PFSK-1 (cell line): ENCODE measurements around the gene TTYH1.

ENCODE experiments used
- FOXP2 ChIP-seq: optimal IDR thresholded peaks from 2 replicates; pipeline ENCODE3; 2011; ENCODE audit warnings: borderline replicate concordance, control low read depth, inconsistent platforms; ENCODE audit not compliant: insufficient read depth; ENCODE audit errors: extremely low read length, extremely low read depth
- POLR2AphosphoS5 ChIP-seq: IDR thresholded peaks from 2 replicates; pipeline ENCODE4 v1.6.1; 2012; ENCODE audit warnings: low read depth, mild to moderate bottlenecking, control low read depth, low read length, moderate library complexity
- SIN3A ChIP-seq: IDR thresholded peaks from 2 replicates; pipeline ENCODE4 v1.6.1; 2012; ENCODE audit warnings: mild to moderate bottlenecking, low read length, moderate library complexity, borderline replicate concordance; ENCODE audit not compliant: insufficient read depth
- TAF1 ChIP-seq: IDR thresholded peaks from 2 replicates; pipeline ENCODE4 v1.6.1; 2012; ENCODE audit warnings: low read length, control low read depth, borderline replicate concordance; ENCODE audit not compliant: insufficient read depth
- TF ChIP-seq, protein P1 (sequence below), 2 experiments: IDR thresholded peaks; 2 replicates each; pipeline versions ENCODE4 v1.6.1 to v1.8.0; 2011 to 2012; ENCODE audit warnings: low read depth in 2 of 2, low read length in 2 of 2, control low read depth in 1 of 2, inconsistent platforms in 1 of 2, mild to moderate bottlenecking in 1 of 2, moderate library complexity in 1 of 2; ENCODE audit not compliant: insufficient read depth in 1 of 2

Gene TTYH1

DNA sequence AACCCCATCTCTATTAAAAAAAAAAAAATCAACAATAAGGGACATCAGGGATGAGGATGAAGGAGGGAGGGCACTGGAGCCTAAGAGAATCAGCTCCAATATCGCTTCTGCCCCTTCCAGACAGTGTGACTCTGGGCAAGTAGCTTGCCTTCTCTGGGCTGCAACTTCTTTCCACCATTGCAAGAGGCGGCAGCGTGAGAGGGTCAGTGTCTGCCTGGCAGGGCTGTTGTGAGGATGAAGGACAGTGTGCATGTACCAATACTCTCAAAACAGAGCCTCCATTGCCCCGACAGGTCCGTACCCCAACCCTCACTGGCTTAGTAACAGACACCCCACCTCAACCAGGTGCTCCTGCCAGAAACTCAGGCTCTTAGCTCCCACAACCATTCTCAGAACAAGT is 18.4 kb downstream of the TTYH1 start:
- TF ChIP-seq, protein P1, sequence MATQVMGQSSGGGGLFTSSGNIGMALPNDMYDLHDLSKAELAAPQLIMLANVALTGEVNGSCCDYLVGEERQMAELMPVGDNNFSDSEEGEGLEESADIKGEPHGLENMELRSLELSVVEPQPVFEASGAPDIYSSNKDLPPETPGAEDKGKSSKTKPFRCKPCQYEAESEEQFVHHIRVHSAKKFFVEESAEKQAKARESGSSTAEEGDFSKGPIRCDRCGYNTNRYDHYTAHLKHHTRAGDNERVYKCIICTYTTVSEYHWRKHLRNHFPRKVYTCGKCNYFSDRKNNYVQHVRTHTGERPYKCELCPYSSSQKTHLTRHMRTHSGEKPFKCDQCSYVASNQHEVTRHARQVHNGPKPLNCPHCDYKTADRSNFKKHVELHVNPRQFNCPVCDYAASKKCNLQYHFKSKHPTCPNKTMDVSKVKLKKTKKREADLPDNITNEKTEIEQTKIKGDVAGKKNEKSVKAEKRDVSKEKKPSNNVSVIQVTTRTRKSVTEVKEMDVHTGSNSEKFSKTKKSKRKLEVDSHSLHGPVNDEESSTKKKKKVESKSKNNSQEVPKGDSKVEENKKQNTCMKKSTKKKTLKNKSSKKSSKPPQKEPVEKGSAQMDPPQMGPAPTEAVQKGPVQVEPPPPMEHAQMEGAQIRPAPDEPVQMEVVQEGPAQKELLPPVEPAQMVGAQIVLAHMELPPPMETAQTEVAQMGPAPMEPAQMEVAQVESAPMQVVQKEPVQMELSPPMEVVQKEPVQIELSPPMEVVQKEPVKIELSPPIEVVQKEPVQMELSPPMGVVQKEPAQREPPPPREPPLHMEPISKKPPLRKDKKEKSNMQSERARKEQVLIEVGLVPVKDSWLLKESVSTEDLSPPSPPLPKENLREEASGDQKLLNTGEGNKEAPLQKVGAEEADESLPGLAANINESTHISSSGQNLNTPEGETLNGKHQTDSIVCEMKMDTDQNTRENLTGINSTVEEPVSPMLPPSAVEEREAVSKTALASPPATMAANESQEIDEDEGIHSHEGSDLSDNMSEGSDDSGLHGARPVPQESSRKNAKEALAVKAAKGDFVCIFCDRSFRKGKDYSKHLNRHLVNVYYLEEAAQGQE (IDR thresholded peaks at IDR 0.05; ENCODE audit: insufficient read depth in 1 of 2, low read depth in 2 of 2, low read length in 2 of 2) = no peak
- TF ChIP-seq FOXP2 (no peak), POLR2AphosphoS5 (no peak), TAF1 (no peak), SIN3A (no peak)

DNA sequence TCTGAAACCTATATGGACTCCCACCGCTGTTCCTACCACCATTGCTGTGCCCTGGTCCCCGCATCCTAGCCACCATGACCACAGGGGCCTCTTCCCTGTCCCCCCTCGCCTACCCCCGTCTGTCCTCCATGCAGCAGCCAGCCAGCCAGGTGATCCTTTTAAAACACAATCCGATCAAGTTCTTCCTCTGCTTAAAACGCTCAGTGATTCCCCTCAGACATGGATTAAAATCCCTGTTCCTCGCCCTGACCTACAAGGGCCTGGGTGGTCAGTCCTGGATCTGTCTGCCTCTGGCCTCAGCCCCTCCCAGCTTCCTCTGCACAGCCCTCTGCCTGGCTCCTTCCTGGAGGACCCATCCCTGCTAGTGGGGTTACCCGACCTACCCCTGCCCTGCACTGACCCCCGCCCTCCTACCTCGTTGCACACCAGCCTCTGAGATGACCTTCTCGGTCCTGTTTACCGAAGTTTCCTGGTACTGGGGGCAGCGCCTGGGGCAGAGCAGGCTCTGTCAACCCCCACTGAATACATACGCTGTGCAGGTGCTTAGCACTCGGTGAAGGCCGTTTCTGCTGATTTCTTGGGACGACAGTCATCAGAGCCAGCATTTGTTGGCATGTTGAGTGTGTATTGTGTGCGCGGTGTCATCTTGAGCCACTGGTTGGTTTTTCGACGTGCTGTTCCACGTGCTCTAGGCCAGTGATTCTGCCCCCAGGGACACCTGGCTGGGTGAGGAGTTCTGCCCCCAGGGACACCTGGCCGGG is 19.0 kb downstream of the TTYH1 start:
- TF ChIP-seq POLR2AphosphoS5 (no peak), TAF1 (no peak), SIN3A (no peak)
- TF ChIP-seq, protein P1 (IDR thresholded peaks at IDR 0.05; ENCODE audit: insufficient read depth in 1 of 2, low read depth in 2 of 2, low read length in 2 of 2) = no peak

DNA sequence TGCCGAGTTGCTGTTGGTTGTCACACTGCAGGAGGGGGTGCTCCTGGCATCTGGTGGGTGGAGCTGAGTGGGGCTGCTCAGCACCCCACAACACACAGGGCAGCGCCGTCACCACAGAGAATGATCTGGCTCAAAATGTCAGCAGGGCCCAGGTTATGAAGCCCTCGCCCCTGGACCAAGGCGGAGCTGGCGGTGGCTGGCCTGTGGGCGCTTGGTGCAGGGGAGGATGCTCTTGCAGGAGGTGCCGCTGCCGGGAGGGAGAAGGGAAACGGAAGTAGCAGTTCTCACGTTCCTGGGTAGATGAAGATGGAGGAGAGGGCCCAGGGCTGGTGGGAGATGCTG is 19.6 kb downstream of the TTYH1 start:
- TF ChIP-seq, protein P1 (IDR thresholded peaks at IDR 0.05; ENCODE audit: insufficient read depth in 1 of 2, low read depth in 2 of 2, low read length in 2 of 2) = no peak

DNA sequence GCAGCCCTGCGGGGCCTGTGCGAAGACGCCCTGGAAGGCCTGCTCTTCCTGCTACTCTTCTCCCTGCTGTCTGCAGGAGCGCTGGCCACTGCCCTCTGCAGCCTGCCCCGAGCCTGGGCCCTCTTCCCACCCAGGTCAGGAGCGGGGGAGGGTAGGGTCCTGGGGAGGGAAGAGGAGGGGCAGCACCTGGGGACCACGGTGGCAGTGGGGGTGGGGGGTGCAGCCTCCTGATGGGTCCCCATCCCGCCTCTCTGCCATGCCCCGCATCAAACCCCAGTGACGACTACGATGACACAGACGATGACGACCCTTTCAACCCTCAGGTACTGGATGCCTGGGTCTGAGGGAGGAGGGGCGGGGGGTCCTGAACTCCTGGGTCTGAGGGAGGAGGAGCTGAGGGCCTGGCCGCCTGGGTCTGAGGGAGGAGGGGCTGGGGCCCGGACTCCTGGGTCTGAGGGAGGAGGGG is 20.3 kb downstream of the TTYH1 start:
- TF ChIP-seq, protein P1 (IDR thresholded peaks at IDR 0.05; ENCODE audit: insufficient read depth in 1 of 2, low read depth in 2 of 2, low read length in 2 of 2) = no peak
- TF ChIP-seq SIN3A (no peak), FOXP2 (no peak), POLR2AphosphoS5 (no peak), TAF1 (no peak)

DNA sequence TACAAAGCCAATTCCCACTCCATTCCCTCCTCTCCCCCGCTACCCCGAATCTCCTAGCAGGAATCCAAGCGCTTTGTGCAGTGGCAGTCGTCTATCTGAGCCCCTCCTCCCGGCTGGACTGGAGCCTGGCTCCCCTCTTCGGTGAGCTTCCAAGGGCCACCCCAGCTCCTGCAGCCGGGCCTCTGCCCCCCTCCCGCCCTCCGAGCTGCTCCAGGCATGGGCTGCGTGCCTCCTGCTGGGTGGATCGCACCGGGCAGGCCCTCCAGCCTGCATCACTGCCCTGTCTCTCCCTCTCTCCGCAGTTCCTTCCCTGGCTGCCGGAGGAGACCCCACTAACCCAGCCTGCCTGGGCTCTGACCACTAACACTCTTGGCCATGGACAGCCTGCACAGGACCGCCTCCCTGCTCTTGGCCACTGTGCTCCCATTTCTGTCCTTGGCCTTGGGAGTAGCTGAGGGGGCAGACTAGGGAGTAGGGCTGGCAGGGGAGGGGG is 20.8 kb downstream of the TTYH1 start:
- TF ChIP-seq TAF1 (no peak), POLR2AphosphoS5 (no peak)
- TF ChIP-seq, protein P1 (IDR thresholded peaks at IDR 0.05; ENCODE audit: insufficient read depth in 1 of 2, low read depth in 2 of 2, low read length in 2 of 2) = no peak
